DMS53 (cell line): Measurements from ENCODE around the gene SSH2.
"Not testable (repeated sequence)": the region's sequence is repeated elsewhere in the genome, so short reads cannot be mapped to it uniquely, and the experiment has no call there.

ENCODE experiments used
- DNase-seq: peaks from one replicate; lab custom pipeline; 2025; lab: John Stamatoyannopoulos, UW

Gene SSH2

GRCh38 chr17:29709866-29710519 lies 220.0 kb downstream of the SSH2 start:
- no peak for DNase-seq

GRCh38 chr17:29707212-29707571 lies 222.8 kb downstream of the SSH2 start:
- DNase-seq, result no peak

- DNase-seq, result no peak
Measured at GRCh38 chr17:29706045-29706431, 224.0 kb downstream of the SSH2 start.

- no peak for DNase-seq
Measured at GRCh38 chr17:29705386-29705785, 224.6 kb downstream of the SSH2 start.

- no peak for DNase-seq
Measured at GRCh38 chr17:29699283-29699682, 230.7 kb downstream of the SSH2 start.

- no peak for DNase-seq
Measured at GRCh38 chr17:29698837-29699236, 231.2 kb downstream of the SSH2 start.

- no peak for DNase-seq
Measured at GRCh38 chr17:29698019-29698777, 231.8 kb downstream of the SSH2 start.

GRCh38 chr17:29697371-29697770 lies 232.7 kb downstream of the SSH2 start:
- no peak for DNase-seq

- no peak for DNase-seq
Measured at GRCh38 chr17:29694918-29695563, 235.0 kb downstream of the SSH2 start.

- DNase-seq, result no peak
Measured at GRCh38 chr17:29693751-29694150, 236.3 kb downstream of the SSH2 start.

GRCh38 chr17:29687596-29687995 lies 242.4 kb downstream of the SSH2 start:
- no peak for DNase-seq

GRCh38 chr17:29686993-29687590 lies 242.9 kb downstream of the SSH2 start:
- DNase-seq, result no peak

- no peak for DNase-seq
Measured at GRCh38 chr17:29683481-29683880, 246.5 kb downstream of the SSH2 start.

- no peak for DNase-seq
Measured at GRCh38 chr17:29682987-29683386, 247.0 kb downstream of the SSH2 start.

GRCh38 chr17:29682054-29682453 lies 248.0 kb downstream of the SSH2 start:
- DNase-seq, result no peak

GRCh38 chr17:29677824-29678223 lies 252.2 kb downstream of the SSH2 start:
- no peak for DNase-seq

- no peak for DNase-seq
Measured at GRCh38 chr17:29677221-29677791, 252.7 kb downstream of the SSH2 start.

- DNase-seq, result not testable (repeated sequence)
Measured at GRCh38 chr17:29675961-29676360, 254.1 kb downstream of the SSH2 start.

- no peak for DNase-seq
Measured at GRCh38 chr17:29674281-29674680, 255.7 kb downstream of the SSH2 start.

GRCh38 chr17:29671661-29672060 lies 258.4 kb downstream of the SSH2 start:
- DNase-seq, result no peak

- no peak for DNase-seq
Measured at GRCh38 chr17:29669266-29669665, 260.8 kb downstream of the SSH2 start.

- no peak for DNase-seq
Measured at GRCh38 chr17:29667969-29668368, 262.1 kb downstream of the SSH2 start.

- no peak for DNase-seq
Measured at GRCh38 chr17:29665481-29665810, 264.6 kb downstream of the SSH2 start.
